K562 treated with DMSO at 1 percent for 48 hours (cell line): ENCODE results near the gene RAD51B. TPM values are rescaled to one million over a fixed set of nuclear protein-coding genes. Genes with fewer than 3 reads are reported as not detected.

ENCODE experiments used
- total RNA-seq: library from RNA; unstranded; fragments of 300-600 nt; gene quantifications from 2 replicates; pipeline ENCODE4 v1.2.3, GENCODE V29; 2022; ENCODE audit warnings: low replicate concordance; ENCODE audit errors: extremely low read depth

RAD51B gene
- total RNA-seq: not detected in 2 replicates

GRCh38 chr14:67819563-67820421, at the start of gene RAD51B:
TSS of gene RAD51B (plus strand) at chr14:67819779.

GRCh38 chr14:67816326-67817002, 3.1 kb upstream of the RAD51B start, which contains the start of gene ZFYVE26:
TSS of gene ZFYVE26 (minus strand) at chr14:67816590. CDS start at chr14:67815963, 627 bp downstream.

Other genes with a start within 250 kb of the RAD51B start
- not detected in 2 replicates for gene PIGH, start 219.5 kb upstream of the RAD51B start, total RNA-seq
- not detected in 2 replicates for gene ARG2, start 199.9 kb upstream of the RAD51B start, total RNA-seq
- not detected in 2 replicates for gene VTI1B, start 145.1 kb upstream of the RAD51B start, total RNA-seq
- not detected in 2 replicates for gene RDH11, start 124.0 kb upstream of the RAD51B start, total RNA-seq
- not detected in 2 replicates for gene RDH12, start 117.9 kb upstream of the RAD51B start, total RNA-seq
- gene ZFYVE26, start 3.2 kb upstream of the RAD51B start, total RNA-seq: not detected in 2 replicates